GF-D8 (cell line): Measurements from ENCODE around the gene AKAP9.
A peak's percentile ranks its signal among the peaks of the same experiment; 100 is the strongest.
"Not testable (repeated sequence)": the region's sequence is repeated elsewhere in the genome, so short reads cannot be mapped to it uniquely, and the experiment has no call there.

ENCODE experiments used
- DNase-seq: peaks from one replicate; lab custom pipeline; 2025; lab: John Stamatoyannopoulos, UW

AKAP9 gene

DNA sequence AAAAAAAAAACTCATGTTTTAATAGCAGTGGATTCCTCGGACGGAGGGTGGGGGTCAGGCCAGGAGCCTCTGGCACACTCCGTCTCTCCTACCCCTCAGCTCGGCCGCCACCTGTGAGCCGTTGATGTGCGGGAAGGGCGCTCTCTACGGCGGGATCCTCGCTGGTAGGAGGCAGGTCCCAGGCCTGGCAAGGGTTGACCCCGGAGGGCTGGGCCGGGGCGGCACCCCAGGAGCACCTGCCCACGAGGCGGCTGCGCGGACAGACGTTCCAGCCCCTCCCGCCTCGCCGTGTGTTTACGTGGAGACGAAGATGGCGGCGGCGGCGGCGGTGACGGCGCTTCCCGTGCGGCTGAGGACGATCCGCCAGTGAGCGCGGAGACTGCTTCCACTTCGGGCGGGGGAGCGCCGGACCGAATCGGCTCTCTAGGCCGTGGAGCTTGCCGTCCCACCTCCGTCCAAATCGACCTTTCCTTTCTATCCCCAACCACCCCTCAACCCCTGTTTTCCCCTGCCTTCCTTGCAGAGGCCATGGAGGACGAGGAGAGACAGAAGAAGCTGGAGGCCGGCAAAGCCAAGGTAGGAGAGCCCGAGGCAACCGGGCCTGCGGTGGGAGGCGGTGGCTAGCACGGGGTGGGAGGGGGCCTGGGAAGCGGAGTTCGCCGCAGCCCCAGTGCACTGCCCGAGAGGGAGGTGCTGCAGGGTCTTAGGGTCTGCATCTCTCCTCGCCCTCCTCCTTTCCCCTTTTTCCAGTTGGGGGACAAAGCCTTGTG is at the start of gene AKAP9:
Gene AKAP9 (plus strand): TSS at position 291 of the 770 bp plus-strand sequence. CDS start 238 bp downstream, at position 529.
- DNase-seq = peak; percentile 80

DNA sequence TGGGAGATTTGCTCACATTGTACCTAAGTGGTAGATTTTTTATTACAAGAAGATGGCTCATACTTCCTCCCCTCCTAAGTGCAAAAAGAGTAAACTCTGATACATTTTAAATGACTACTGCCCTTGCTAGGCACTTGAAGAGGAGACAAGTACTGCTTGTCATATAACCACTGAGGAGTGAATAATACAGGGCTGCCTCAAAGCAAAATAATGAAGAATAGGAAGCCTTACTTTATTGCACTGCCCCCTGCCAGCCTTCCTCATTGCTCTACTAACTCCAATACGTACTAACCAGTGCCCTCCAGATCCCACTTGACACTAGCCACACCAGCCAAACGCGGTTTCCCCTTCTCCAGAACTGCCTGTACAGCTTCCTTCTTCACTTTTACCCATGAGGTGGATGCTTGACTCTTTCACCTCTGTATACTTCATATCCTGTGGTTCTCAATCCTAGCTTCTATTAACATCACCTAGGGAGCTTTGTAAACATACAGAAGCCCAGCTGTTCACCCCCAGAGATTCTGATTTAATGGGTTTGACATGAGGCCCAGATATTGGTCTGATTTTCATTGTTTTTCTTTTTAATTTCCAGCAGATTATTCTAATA is 48.5 kb upstream of the AKAP9 start:
- no peak for DNase-seq

DNA sequence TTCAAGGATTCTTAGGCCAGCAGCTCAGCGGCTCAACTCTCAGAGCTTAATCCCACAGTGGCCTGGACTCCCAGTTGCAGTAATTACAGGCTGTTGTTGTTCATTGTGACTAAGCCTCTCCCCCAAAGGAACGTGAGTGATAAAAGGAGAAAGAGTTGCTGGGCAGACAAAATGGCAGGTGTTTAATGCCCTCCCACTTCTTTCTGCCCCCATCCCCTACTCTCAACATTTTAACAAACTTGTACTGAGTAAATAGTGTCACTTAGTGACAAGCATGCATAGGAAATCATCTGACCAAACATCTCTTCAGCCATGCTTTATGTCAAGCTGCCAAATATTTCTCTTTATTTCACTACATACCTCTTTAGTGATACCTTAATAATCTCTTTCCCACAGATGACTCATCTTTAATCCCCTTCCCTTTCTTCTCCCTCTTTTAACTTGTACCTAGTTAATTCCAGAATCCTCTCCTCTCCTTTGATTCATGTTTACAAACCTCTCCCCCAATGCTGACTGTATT is 47.8 kb upstream of the AKAP9 start:
- no peak for DNase-seq

DNA sequence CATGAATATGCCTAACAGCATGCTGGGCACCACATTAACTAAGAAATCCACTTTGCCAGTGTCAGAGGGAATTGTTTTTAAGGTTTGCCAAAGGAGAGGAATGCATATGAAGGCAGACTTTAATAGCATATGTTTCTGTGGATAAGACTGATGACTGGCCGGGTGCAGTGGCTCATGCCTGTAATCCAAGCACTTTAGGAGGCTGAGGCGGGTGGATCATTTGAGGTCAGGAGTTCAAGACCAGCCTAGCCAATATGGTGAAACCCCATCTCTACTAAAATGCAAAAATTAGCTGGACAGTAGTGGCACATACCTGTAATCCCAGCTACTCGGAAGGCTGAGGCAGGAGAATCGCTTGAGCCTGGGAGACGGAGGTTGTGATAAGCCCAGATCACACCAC is 47.0 kb upstream of the AKAP9 start:
- DNase-seq = not testable (repeated sequence)

DNA sequence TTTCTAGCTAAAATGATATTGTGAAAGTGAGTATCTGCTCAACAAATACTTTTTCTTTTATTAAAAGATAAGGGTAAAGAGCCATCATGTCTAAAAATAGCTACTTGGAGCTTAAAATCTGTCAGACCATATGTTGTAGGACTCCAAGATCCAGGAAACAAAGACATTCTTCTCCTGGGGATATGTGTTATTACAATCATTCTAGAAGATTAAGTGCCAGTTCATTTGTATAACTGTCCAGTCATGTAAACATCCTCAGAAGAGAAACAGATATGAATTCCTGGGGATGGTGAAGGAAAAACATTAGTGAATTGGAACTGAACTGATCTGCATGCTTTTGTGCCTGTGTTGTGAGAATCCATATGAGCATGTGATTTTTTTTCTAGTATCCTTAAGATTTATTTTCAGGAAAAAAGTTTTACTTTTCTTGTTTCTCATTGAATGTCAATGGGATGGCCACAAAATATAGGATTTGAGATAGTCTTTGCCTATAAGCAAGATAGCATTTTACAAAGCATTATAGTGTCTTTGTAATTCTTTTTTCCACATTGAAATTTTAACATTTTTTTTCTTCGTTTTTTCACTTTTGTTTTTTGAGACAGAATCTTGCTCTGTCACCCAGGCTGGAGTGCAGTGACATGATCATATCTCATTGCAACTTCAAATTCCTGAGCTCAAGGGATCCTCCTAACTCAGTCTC is 45.7 kb upstream of the AKAP9 start:
- DNase-seq = no peak

DNA sequence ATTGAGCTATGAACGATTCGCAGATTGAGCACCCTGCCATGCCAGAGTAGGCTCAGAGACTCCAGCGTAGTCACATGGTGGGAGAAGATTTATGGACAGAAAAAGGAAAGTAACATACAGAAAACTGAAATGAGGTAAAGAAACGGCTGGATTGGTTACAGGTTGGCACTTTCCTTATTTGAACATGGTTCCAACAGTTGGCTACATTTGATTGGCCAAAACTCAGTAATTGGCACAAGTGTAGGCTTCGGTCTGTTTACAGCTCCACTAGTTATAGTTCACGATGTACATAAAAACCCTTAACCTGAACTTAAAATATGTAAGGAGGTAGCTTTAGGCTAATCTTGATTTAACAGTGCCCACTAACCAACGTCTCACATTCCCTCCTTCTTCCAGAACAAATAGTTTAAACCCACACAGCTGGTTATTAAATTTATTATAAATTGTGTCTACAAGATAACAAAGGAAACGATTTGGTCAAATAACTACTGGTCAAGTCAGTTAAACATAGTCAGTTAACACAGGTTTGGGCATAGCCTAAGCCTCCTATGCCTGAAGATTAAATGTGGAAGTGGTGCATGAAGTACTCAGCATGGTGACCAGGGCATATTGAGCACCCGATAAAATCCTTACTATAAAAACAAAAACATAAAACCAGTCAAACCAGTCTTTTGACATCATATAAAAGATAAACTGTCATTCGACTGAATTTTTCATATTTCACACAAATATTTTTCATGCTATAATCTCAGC is 42.2 kb upstream of the AKAP9 start:
- no peak for DNase-seq

DNA sequence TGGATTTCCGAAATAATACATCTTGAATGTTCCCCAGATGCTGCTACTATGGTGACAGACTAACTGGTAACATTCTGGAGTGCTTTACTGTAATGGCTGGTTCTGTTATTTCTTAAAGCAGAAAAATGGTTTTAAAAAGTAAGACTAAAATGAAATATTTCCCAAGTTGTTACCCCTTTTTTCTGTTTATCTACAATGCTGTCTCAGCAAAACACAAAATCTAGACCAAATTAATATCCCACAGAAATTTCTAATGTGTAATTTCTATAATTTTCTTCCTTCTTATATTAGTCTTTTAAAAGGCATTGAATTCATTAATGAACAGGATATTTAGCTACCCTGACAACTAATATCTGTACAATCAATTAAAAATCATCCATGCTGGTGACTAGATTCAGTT is 41.1 kb upstream of the AKAP9 start:
- DNase-seq = no peak

DNA sequence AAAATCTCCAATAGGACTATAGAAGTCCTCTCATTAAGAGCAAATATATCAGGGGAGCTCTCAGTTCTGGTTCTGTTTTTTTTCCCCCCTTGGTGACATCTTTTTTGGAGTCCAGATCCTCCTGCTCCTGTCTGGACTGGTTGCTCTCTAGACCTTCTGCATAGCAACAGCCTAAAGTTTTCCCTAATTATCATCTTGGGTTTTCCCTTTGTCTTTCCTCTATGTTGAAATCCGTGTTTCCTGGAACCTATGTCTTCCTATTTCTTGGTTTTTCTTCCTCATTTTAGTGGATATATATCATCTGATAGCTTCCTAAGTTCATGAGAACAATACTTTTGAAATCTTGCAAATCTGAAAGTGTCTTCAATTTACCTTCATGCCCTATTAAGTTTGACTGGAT is 30.5 kb upstream of the AKAP9 start:
- no peak for DNase-seq

DNA sequence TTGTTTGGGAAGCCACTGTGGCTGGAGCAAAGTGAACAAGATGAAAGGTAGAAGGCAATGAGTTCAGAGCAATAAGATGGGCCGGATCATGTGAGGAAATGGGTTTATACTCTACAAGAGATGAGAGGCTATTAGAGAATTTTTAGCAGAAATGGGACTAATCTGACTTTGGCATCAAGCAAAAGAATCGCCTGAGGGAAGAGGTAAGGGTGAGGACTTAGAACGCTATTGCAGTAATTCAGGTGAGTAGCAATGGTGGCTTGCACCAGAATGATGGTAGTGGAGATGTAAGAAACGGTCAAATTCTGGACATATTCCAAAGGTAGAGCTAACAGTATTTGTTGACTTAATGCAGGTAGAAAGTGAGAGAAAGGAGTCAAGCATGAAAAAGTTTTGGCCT is 29.5 kb upstream of the AKAP9 start:
- no peak for DNase-seq

DNA sequence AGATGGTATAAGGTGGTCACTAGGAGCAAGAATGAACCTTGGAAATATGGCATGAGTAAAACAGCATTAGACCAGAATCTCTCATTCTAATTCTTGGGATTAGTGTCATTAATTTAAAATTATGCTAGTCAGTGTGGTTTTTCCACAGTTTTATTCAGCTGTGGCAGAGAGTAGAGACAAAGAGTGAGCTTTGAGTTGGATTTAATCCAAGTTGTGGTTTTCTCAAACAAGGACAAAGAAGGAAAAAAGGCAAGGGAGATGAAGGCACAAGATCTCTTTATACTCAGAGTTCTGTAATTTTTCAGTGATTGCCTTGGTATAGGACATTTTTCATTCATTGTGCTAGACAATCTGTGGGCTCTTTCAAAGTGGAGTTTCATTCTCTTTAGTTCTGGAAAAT is 28.2 kb upstream of the AKAP9 start:
- no peak for DNase-seq

DNA sequence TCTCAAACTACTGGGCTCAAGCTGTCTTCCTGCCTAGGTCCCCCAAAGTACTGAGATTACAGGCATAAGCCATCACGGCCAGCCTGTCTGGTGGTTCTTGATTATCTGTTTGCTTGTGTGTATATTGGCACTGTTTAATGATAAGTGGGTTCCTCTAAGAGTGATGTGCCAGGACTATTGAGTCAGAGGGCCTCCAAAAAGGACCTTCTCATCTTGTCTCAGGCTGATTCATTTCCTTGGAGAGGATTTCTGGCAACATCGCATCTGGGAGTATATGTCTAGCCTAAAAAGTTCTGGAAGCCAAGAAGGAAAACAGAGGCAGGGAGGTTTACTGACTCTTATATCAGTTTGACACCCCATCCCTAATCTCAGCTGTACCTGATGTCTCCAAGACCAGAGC is 27.1 kb upstream of the AKAP9 start:
- DNase-seq = no peak

DNA sequence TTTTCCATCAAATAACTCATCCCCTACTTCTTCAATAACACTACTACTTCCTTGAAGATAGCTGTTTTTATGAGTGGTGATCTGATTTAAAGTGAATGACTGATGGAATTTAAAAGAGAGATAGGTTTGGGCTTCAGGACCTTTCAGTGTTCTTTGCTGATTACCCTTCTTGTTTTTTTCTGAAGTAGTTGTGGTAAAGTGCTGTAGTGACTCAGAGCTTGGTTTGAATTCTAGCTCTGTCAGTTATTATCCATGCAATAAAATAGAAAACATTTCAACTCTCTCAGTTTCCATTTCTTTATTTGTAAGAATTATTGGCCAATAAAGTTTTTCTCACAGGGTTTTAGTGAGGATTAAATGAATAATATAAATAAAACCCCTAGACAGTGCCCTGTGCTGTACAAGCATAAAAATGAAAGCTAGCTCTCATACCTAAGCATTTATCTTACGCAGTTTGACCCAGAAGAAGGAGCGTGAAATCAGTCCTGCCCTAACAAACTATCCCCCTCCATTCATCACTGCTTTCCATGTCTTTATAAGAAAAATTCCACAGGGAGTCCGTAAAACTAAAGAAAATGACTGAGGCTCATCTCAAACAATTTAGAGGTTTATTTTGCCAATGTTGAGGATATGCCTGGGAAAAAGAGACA is 25.1 kb upstream of the AKAP9 start:
- DNase-seq = no peak

DNA sequence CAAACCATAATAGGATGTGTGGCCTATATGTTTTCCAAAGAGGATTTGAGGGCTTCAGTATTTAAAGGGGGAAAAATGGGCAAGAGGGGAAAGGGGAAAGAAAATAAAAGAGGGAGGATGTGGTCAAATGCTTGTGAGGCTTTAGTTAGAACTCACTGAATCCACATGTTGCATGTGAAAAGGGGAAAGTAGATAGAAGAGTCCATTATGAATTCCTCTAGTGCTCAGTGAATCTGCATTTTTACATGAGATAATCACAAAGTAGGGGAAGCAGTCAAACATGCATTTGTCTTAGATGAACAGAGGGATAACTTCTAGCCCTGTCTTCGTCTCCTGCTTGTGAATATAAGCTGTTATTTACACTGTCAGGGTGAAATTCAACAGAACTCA is 24.6 kb upstream of the AKAP9 start:
- no peak for DNase-seq

DNA sequence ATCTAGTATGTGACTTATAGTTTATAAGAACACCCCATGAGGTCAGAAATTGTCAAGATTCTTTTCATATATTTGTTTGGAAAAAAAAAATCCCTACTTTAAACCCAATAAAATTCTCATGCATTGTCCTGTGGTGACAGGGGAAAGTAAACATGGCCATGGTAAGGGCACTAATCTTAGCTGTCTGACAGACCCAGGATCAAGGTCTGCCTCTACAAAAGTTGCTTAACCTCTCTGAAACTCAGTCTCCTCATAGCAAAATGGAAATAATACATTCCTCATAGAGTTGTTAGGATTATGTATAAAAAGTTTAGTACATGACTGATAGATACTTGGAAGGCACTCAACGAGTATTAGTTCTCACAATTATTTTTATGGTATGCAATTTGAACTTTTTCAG is 22.3 kb upstream of the AKAP9 start:
- DNase-seq = no peak

DNA sequence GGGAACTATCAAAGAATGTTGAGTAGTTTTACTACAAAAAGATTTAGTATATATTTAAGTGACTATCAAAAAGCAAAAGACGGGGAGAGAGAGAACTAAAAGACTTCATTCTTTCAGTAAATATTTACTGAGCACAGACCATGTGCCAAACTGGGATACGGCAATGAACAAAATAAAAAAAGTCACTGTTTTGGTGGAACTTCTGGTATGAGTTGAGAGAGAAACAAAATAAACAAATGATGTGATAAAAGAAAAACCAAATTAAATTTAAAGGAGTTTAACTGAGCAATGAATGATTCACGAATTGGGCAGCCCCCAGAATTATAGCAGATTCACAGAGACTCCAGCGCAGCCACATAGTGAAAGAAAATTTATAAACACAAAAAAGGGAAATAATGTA is 17.8 kb upstream of the AKAP9 start:
- DNase-seq = no peak

DNA sequence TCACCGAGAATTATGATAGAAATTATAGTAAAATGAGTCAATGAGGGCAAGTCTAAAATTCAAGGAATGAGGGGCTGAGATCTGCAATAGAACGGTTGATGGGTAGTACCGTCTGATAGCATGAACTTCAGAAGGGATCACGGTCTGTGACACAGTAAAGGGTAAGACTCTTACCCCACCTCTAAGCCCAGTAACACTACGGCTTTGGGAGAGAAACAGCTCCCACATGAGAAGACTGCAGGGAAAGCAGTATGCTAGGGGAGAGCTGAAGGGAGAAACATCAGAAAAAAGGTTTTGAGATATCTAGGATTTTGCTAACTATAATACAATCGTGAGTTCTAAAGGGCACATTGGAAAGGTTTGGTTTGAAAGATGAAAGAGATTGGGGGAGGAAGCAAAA is 12.8 kb upstream of the AKAP9 start:
- no peak for DNase-seq

DNA sequence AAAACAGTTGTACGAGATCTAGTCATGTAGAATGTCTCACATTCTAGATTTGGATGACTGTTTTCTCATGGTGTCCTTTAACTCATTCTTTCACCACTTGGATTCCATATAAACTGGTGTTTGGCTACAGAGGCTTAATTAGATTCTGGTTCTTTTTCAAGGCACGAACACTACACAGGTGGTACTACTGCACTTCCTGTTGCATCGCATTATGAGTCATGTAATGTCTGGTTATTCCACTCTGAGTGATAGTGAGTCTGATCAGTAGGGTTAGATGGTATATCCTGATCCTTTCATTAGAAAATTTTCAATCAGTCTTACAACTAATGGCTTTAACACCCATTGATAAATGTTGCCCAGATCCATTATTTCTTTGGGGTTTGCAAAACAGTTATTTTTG is 11.2 kb upstream of the AKAP9 start:
- DNase-seq = no peak

DNA sequence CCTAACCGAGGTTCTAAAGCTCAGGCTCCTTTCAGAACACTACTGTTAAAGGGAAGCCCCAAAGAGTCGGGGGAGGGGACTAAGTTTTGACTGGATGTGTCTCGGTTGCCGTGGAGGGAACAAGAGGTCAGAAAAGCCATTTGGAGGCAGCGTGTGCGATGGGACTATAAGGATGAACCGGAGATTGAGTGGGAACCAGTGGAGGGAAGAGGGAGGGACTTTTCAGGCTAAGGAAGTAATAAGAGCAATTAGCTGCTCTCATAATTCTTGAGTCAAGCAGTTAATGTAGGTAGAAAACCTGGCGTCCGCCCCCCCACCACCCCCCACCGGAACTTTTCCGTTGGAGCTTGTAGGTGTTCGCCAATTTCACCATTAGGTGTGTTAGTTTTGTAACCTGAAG is 491 bp upstream of the AKAP9 start:
- no peak for DNase-seq

DNA sequence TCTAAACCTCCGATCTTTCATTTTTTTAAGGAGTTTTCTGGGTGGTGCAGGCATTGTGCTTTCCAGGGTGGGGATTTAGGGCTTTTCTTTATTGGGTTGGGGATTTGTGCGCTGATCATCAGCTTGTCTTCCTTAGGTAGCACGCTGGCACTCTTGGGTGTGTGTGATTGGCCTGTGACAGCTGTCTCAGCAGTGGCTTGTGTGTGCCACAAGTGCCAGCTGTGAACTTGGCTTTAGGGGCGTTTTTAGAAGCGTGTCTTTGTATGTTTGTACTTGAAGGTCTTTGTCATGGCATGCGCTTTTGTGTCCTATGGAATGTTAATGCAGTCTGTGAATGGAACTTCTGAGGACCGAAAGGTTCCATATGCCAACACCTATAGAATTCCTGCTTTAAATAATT is 788 bp downstream of the AKAP9 start:
- peak; percentile 54 for DNase-seq

DNA sequence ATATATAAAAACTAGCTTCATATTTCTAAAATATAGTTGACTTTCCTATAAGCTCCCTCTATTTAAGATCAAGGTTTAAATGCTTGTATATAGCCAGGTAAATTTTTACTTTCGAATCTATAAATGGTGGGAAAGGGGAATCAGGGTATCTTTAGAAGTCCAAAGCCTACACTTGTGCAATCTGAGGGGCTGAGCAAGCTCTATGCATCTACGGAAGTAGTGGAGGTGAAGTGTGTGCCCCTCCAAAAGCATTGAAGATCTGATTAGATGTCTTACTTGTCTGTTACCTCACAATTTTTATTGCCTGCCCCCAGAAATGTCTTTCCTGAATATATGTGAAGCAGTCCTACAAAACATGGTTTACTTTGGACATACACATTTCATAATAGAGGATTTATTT is 1.6 kb downstream of the AKAP9 start:
- no peak for DNase-seq

DNA sequence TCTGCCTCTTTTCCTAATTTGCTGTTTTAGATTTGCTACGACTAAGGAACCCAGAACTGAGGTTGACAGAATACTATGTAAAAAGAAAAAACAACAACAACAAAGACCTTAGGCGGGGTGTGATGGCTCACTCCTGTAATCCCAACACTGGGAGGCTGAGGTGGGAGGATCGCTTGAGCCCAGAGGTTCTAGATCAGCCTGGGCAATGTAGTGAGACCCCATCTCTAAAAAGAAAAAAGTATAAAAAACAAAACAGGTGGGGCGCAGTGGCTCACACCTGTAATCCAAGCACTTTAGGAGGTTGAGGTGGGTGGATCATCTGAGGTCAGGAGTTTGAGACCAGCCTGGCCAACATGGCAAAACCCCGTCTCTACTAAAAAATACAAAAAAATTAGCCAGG is 4.3 kb downstream of the AKAP9 start:
- DNase-seq = not testable (repeated sequence)

DNA sequence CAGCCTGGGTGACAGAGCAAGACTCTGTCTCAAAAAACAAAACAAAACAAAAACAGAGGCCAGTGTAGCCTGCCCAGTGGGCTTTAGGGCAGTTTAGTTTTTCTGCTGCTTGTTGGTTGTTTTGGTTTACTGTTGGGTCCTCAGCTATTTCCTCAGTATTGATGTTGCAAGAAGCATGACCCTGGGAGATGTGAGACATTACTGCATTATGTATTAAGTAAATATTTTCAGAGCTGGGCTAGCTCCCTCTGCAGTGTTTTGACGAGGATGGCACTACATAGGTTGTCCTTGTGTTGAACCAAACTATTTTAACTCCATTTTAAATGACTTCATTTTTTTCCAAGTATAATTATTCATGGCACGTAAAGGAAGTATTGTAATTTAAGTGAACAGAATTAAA is 4.8 kb downstream of the AKAP9 start:
- DNase-seq = no peak
